Stimulated activated naive CD4-positive, alpha-beta T cell (primary cell): ENCODE measurements around the gene NPAS2.

ENCODE experiments used
- DNase-seq, 6 experiments: peaks; one replicate each; lab custom pipeline; 2025; lab: John Stamatoyannopoulos, UW

Gene NPAS2

GRCh38 chr2:101012054-101012705 lies 192.2 kb downstream of the NPAS2 start:
- DNase-seq: no peak

DNA sequence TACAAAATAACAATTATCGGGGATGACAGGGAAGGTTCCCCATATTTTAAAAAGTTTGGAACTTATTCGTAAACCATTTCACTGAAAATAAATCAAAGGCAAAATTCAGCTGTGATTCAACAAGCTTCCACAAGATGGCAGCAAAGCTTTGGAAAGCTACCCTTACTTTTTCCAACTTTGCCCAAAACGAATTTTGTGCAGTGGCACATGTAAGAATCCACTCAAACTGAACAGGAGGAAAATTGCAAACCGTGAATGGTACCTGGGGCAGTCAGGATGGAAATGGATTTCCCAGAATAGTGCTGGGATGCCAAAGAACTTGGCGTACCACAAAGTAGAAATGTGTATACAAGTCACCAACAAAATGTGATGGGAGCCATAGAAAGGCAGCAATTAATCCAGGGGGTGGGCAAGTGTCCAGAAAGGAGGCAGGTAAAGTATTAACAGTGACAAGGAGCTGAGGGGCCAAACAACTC lies 192.8 kb downstream of the NPAS2 start:
- peak in 4 of 6 experiments; percentile 2 to 54 (median 31) for DNase-seq

- no peak for DNase-seq
These were observed 194.4 kb downstream of the NPAS2 start for GRCh38 chr2:101014264-101014857.

DNA sequence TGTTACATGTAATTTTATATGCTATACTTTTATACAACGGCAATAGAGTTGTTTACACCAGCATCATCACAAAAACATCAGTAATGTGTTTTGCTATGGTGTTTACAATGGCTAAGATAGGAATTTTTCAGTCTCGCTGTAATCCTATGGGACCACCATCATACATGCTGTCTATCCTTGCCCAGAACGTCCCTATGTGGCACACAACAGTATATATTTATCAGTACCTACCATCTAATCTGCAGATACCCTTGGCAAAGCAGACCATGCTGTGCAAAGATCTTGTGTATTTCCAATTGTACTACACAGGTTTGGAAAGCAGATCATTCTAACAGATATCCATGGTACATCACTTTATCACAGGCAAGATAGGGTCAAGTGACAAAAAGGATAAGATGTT lies 197.4 kb downstream of the NPAS2 start:
- no peak for DNase-seq

GRCh38 chr2:101018934-101019333 lies 199.0 kb downstream of the NPAS2 start:
- no peak for DNase-seq

DNA sequence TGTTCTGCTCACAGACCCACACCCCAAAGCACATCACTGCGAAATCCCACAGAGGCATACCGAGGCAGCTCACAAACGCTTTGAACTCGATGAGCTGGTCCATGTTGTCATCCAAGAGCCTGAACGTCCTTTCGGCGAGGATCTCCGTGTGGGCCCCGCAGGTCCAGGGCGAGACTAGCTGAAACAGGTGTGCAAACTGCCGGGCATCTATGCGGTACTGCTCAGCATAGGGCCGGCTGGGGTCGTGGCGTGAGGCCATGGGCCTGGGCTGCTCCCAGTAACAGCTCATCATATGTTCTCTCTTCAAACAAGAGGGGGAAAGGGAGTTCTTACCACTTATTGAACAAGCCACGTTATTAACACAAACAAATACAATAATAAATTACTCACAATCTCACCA lies 202.3 kb downstream of the NPAS2 start:
- no peak for DNase-seq

- DNase-seq: no peak
These were observed 203.6 kb downstream of the NPAS2 start for GRCh38 chr2:101023327-101024107.

GRCh38 chr2:101025561-101025960 lies 205.6 kb downstream of the NPAS2 start:
- no peak for DNase-seq

GRCh38 chr2:101026253-101026701 lies 206.3 kb downstream of the NPAS2 start:
- no peak for DNase-seq

- DNase-seq: no peak
These were observed 207.1 kb downstream of the NPAS2 start for GRCh38 chr2:101026923-101027469.

DNA sequence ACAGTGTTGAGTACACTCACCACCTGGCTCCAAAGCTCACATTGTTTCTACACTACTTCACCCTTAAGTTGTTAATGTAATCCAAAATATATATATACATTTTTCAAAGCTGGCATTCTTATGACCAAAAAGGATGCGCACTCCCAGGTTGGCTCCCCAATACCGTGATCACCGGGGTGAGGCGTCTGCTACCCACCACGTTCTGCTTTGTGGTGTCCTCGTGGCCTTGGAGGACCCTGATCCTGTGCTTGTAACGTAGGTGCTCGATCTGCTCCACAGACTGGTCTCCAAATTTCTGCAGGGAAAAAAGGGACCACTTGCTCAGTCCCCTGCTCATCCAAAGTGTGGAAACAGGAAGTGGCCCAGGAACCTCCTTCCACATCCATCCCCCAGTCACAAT lies 207.9 kb downstream of the NPAS2 start:
- DNase-seq: no peak

DNA sequence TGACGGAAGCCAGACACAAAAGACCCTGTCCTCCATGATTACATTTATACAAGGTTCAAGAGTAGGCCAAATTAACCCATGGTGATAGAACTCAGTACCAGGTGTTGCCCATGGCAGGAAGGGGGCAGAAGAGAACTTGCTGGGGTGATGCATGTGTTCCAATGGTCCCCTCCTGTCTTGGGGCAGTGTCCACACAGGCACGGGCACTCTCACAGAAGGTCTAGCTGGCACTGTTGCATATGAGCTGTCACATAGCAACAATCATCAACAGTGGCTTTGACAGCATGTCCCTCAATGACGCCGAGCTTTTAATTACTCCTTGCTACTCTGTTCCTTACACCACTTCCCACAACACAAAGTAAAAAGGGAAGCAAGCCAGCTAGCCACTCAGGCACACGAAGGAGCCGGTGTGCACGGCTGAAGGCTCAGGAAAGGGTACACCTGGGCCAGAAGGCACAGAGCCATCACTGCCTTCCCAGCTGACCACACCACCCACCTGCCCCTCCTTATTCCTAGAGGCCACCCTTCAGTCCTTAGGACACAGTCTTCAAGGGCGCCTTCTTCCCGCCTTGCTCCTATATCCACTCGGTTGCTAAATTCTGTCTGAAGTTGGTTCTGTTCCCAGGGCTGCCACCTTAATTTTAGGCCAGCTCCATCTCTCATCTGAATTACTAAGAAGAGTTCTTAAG lies 211.1 kb downstream of the NPAS2 start:
- DNase-seq: no peak

GRCh38 chr2:101032084-101032776 lies 212.3 kb downstream of the NPAS2 start:
- no peak for DNase-seq

DNA sequence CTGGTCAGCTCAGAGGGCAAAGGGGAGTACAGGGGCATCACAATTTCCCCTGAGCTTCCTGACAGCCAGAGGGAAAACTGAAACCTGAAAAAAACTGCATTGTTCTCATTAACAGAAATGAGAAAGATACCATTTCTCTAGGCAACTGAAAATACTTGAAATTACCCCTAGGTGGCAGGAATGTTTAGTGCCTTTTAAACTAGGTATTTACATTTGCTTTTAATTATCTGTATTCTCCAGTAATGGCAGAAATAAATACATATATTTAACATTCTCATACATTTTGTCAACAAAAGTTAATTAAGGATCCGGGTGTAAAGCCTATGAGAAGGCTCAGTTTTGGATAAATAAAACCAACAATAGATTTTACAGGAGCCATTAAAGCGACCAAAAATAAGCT lies 216.6 kb downstream of the NPAS2 start:
- DNase-seq: no peak

DNA sequence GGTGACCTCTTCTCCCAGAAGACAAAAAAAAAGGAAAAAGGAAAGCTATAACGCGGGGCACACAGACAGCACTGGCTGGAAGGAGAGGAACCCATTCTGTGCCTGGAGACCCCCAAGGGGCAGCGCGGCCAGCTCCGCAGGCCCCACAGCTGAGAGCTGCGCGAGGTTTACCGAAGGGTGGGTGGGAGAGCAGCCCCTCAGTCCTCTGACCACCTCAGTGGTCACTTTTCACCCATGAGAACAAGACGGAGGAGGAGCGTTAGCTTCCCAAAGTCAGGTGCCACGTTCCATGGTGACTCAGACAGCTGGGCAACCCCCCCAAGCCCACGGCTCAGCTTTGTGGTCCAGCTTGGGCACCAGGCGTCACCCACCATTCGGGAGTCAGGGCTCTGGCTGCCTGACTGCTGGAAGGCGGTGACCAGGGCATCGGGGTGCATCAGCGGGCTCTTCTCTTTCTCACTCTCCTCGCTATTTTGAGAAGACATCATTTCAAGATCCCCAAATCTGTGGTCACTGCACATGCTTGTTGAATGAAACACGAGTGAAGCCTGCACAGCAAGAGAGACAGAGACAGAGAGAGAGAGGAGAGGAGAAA lies 217.3 kb downstream of the NPAS2 start:
- DNase-seq: no peak

DNA sequence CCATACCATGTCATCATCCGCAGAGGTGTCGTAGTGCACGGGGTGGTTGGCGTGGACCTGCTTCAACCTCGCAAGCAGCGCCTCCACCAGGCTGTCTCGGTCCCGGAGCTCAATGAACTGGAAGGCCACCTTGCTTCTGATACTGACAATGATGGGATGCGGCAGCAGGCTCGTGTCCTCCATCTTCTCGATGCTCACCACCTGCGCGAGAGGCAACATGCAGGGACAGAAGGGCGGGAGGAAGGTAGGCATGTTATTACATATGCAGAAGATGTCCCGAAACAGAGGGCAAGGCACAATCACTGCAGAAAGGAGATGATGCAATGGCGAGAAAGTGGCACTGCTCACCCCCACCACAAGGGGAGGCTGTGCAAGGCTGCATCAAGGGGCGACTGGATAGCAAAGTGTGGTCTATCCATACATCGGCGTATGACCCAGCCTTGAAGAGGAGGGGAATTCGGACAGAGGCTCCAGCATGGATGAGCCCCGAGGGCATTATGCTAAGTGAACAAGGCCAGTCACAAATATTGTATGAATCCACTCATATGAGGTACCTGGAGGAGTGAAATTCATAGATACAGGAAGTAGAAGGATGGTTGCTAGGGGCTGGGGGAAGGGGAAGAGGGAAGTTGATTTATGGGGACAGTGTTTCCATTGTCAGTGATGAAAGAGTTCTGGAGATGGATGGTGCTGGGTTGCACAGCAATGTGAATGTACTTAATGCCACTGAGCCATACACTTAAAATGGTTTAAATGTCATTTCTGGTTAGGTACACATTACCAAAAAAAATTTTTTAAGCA lies 218.7 kb downstream of the NPAS2 start:
- DNase-seq: no peak

GRCh38 chr2:101040072-101040471 lies 220.1 kb downstream of the NPAS2 start:
- DNase-seq: no peak

DNA sequence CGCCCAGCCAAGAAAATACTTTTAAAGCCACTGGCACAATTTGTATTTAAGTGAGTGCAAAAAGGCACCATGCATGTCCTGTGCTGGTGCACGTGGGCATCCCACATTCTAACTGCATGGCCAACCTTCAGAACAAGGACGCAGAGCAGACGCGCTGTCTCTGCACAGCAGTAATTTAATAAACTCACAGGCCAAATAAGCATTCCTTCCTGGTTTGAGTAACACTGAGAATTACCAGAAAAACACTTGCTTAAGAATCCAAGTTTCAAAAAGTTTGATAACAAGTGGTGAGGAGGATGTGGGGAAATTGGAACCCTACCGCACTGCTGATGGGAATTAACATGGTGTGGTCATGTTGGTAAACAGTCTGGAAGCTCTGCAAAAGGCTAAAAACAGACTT lies 220.8 kb downstream of the NPAS2 start:
- DNase-seq: no peak

GRCh38 chr2:101041413-101041812 lies 221.5 kb downstream of the NPAS2 start:
- DNase-seq: no peak

DNA sequence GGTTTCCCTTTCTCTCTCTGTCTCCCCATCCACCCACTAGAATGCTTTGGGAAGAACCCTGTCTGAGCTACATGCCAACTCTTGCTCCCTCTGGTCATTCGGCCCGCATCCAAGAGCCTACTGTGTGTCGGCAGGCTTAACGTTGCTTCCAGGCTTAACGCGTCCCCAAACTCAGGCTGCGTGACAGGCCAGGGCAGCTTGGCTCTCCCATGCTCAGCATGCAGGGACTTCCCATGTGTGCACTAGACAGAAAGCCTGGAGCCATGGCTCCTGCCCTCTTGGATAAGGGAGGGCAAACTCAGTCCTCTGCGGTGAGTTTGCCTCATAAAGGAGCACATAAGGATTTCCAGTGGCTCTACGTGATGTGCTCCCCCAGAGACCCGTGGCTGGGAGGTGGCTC lies 225.4 kb downstream of the NPAS2 start:
- DNase-seq: no peak
